Measurements from ENCODE around the gene RBMS1. TPM values are rescaled to one million over a fixed set of nuclear protein-coding genes. Genes with fewer than 3 reads are reported as not detected.
A peak's percentile ranks its signal among the peaks of the same experiment; 100 is the strongest.

The RBMS1 gene
- total and polyA plus RNA-seq, 2 of the 13 experiments (the other 11 are each of a cell fraction or from before 2014, with no cell fraction given), result 55.5 to 110 TPM

DNA sequence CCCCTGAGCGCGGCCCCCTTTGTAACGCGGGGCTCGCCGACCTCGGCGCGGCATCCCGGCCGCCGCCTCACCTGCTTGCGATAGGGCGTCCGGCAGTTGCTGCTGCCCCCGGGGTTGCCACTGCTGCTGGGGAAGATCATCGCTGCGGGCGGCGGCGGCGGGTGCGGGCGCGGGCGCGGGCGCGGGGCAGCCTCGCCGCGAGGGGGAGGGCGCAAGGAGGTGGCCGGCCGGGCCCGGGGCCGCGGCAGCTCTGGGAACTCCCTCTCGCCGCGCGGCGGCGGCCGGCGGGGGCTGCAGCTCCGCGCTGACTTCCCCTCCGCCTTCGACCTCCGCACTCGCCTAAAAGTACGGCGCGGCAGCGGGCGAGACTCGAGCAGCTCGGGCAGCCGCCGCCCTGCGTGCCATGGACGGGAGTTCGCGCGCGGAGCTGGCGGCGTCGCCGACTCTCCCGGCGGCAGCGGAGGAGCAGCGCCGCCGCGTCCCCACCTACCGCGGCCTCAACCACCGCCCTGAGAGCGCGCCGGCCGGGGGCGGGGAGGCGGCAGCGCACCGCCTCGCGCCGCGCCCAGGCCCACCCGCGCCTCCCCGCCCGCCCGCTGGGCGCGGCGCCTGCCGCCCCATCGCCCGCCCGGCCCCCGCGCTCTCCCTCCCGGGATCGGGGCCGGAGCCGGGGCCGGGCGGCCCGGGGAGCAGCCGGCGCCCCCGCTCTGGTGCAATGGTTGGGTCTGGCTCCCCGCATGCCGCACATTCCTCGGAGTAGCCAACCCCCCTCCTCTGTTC is 86.0 kb downstream of the RBMS1 start (continued):
- TF ChIP-seq ZNF589 (CRISPR knock-in tag; conservative IDR thresholded peaks at IDR 0.05) (no peak), ZNF780A (CRISPR knock-in tag; IDR thresholded peaks at IDR 0.05) (no peak), SMC3 (IDR thresholded peaks at IDR 0.05; ENCODE audit: low read length) (no peak), ZNF558 (CRISPR knock-in tag; IDR thresholded peaks at IDR 0.05; ENCODE audit: borderline replicate concordance) (no peak; the same call in 1 of the 2 replicates), ZMYM3 (CRISPR knock-in tag; IDR thresholded peaks at IDR 0.05) (no peak), PITX1 (CRISPR knock-in tag; IDR thresholded peaks at IDR 0.05) (no peak), HNRNPK (IDR thresholded peaks at IDR 0.05; ENCODE audit: low read depth, low read length, poor library complexity, severe bottlenecking) (no peak), ZFP41 (CRISPR knock-in tag; IDR thresholded peaks at IDR 0.05; ENCODE audit: borderline replicate concordance) (no peak), ARNT (IDR thresholded peaks at IDR 0.05) (no peak), ZNF567 (CRISPR knock-in tag; IDR thresholded peaks at IDR 0.05; ENCODE audit: borderline replicate concordance) (no peak), ZXDC (CRISPR knock-in tag; IDR thresholded peaks at IDR 0.05) (no peak), CAMTA2 (CRISPR knock-in tag; IDR thresholded peaks at IDR 0.05; ENCODE audit: borderline replicate concordance) (no peak), ZFX (CRISPR knock-in tag; IDR thresholded peaks at IDR 0.05; ENCODE audit: low read depth) (peak; percentile 47; the same call in 1 of the 2 replicates), BCL6 (CRISPR knock-in tag; IDR thresholded peaks at IDR 0.05) (no peak), RNF2 (conservative IDR thresholded peaks at IDR 0.05; ENCODE audit: low read depth) (no peak), DNMT1 (CRISPR knock-in tag; IDR thresholded peaks at IDR 0.05) (0 out of 2 replicates have a peak, but pooled peaks have one; percentile 37), TAF15 (IDR thresholded peaks at IDR 0.05; ENCODE audit: low read depth, low read length, poor library complexity, severe bottlenecking) (no peak), SATB2 (CRISPR knock-in tag; IDR thresholded peaks at IDR 0.05) (no peak), ZNF652 (CRISPR knock-in tag; IDR thresholded peaks at IDR 0.05; ENCODE audit: borderline replicate concordance, low read depth) (no peak), ZNF260 (CRISPR knock-in tag; IDR thresholded peaks at IDR 0.05; ENCODE audit: borderline replicate concordance, low read depth) (no peak), SRY (CRISPR knock-in tag; IDR thresholded peaks at IDR 0.05) (no peak), ZNF772 (CRISPR knock-in tag; IDR thresholded peaks at IDR 0.05) (no peak; the same call in 1 of the 2 replicates), ZNF678 (CRISPR knock-in tag; IDR thresholded peaks at IDR 0.05) (no peak), REST (IDR thresholded peaks at IDR 0.05; ENCODE audit: borderline replicate concordance in 1 of 2, low read depth in 1 of 2, low read length in 2 of 2) (0 out of 4 replicates have a peak, but pooled peaks of 1 of the 2 experiments have one; percentile 19), CBX5 (CRISPR knock-in tag; IDR thresholded peaks at IDR 0.05; ENCODE audit: borderline replicate concordance) (no peak)

Measured in HepG2 (cell line).